SK-N-MC (cell line): ENCODE results near the gene WDR82.

Experiments
- EZH2 ChIP-seq: fragments of 200-600 bp; sonication (generic); IDR thresholded peaks from one replicate; pipeline ENCODE4 v1.6.1; 2017; ENCODE audit warnings: antibody characterized with exemption
- FOXP2 ChIP-seq: optimal IDR thresholded peaks from 2 replicates; pipeline ENCODE3; 2011; ENCODE audit warnings: mild to moderate bottlenecking, moderate library complexity; ENCODE audit not compliant: insufficient read depth; ENCODE audit errors: extremely low read length, control extremely low read depth
- POLR2AphosphoS5 ChIP-seq: IDR thresholded peaks from 2 replicates; pipeline ENCODE4 v1.6.1; 2012; ENCODE audit warnings: mild to moderate bottlenecking, low read depth, low read length, borderline replicate concordance

GRCh38 chr3:52226229-52226817 lies 52.1 kb downstream of the WDR82 start:
- TF ChIP-seq POLR2AphosphoS5 (no peak), FOXP2 (no peak), EZH2 (no peak)
